Gastrocnemius medialis (tissue), 4 donors: ENCODE data around the gene C20orf204. TPM values are rescaled to one million over a fixed set of nuclear protein-coding genes. Genes with fewer than 3 reads are reported as not detected.

Source experiments
- ATAC-seq, 2 donors: fragments of 150-250 bp; one replicate each; pipeline ENCODE4 v1.9.1; 2016
- DNase-seq, 2 donors: peaks; one replicate each; pipeline ENCODE4 v3.0.0-alpha.2; 2019
- H3K27ac ChIP-seq, 4 donors: fragments of 200-600 bp; sonication (generic); 1 replicate in 1 of 4; 2 replicates in 3 of 4; pipeline ENCODE4 v1.5.1; 2016 to 2018; ENCODE audit warnings: mild to moderate bottlenecking in 2 of 4, moderate library complexity in 1 of 4
- H3K27me3 ChIP-seq, 3 donors: fragments of 200-600 bp; sonication (generic) in 2 of 3; 1 replicate in 1 of 3; 2 replicates in 2 of 3; pipeline versions ENCODE4 v1.5.1 to v1.6.0; 2016 to 2019; ENCODE audit warnings: mild to moderate bottlenecking in 1 of 3, moderate library complexity in 1 of 3
- H3K36me3 ChIP-seq, 2 donors: fragments of 200-600 bp; sonication (generic) in 1 of 2; one replicate each; pipeline ENCODE4 v1.5.1; 2017 to 2018
- H3K4me1 ChIP-seq, 2 donors: fragments of 200-600 bp; sonication (generic) in 1 of 2; one replicate each; pipeline ENCODE4 v1.5.1; 2016 to 2017; ENCODE audit warnings: mild to moderate bottlenecking in 2 of 2
- H3K4me3 ChIP-seq, 4 donors: fragments of 200-600 bp; sonication (generic) in 3 of 4; 1 replicate in 1 of 4; 2 replicates in 3 of 4; pipeline ENCODE4 v1.5.1; 2016 to 2019; ENCODE audit warnings: mild to moderate bottlenecking in 2 of 4
- H3K9me3 ChIP-seq, 3 donors: fragments of 200-600 bp; sonication (generic) in 2 of 3; 1 replicate in 1 of 3; 2 replicates in 2 of 3; pipeline ENCODE4 v1.5.1; 2016 to 2019
- POLR2A ChIP-seq, 2 donors: fragments of 450-650 bp; IDR thresholded peaks; one replicate each; pipeline ENCODE4 v1.6.1; 2017; ENCODE audit warnings: antibody characterized with exemption in 2 of 2, mild to moderate bottlenecking in 2 of 2, moderate library complexity in 2 of 2
- in situ Hi-C, 4 donors: fragments of 200-750 bp; cut with MboI; loops; one replicate each; pipeline versions ENCODE4 v1.15.0 to v1.8.0; 2017; ENCODE audit warnings: low sequenced_read_pairs in 4 of 4
- intact Hi-C: fragments of 100-400 bp; cut with DNase I; formaldehyde crosslinking; loops from one replicate; pipeline ENCODE4 v1.15.1; 2023; ENCODE audit warnings: low total_unique reads
- total RNA-seq, 4 donors: library from RNA; depleted of rRNA; stranded (reverse); fragments of >200 nt; gene quantifications; one replicate each; pipeline versions ENCODE4 v1.1.0 to v1.2.3, GENCODE V29; 2016
- TF ChIP-seq, protein P1 (sequence below), 5 experiments: fragments of 450-650 bp in 3 of 5; fragments of 200-600 bp in 2 of 5; sonication (generic) in 2 of 5; IDR thresholded peaks in 4 of 5; conservative IDR thresholded peaks in 1 of 5; 1 replicate in 4 of 5; 2 replicates in 1 of 5; pipeline ENCODE4 v1.5.1; 2016 to 2019; ENCODE audit warnings: antibody characterized with exemption in 5 of 5, mild to moderate bottlenecking in 3 of 5, moderate library complexity in 3 of 5

The C20orf204 gene
- total RNA-seq, 4 donors from 2014 or later: 0.16 to 0.66 (median 0.33) TPM; not detected in 1

DNA sequence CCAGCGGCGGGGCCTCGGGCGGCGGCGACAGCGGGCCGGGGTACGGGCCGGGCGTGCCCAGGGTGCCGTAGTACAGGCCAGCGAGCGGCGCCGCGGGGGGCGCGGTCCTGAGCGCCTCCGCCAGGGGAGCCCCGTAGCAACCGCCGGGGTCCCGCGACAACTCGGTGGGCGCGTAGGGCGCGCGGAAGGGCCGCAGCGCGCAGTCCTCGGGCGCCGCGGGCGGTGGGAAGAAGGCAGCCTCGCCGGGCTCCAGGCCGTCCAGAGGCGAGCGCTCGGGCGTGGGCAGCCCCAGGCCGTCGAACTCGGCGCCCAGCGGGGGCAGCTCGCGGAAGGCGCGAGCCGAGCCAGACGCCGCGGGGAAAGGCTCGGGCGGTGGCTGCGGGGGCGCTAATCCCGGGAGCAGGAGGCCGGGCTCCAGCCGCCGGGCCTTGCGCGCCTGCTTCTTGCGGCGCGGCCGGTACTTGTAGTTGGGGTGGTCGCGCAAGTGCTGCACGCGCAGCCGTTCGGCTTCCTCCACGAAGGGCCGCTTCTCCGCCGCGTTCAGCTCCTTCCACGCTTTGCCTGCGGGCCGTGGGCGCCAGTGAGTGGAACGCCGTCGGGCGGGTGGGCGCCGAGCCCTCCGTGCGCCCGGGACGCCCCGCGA lies 12.5 kb downstream of the C20orf204 start:
- H3K9me3 ChIP-seq: no peaks in the 10 kb centered on the region
- ATAC-seq (no peak), DNase-seq (no peak)
- no peaks in the 10 kb centered on the region for H3K36me3 ChIP-seq
- no peaks in the 10 kb centered on the region for H3K4me1 ChIP-seq
- TF ChIP-seq, protein P1, sequence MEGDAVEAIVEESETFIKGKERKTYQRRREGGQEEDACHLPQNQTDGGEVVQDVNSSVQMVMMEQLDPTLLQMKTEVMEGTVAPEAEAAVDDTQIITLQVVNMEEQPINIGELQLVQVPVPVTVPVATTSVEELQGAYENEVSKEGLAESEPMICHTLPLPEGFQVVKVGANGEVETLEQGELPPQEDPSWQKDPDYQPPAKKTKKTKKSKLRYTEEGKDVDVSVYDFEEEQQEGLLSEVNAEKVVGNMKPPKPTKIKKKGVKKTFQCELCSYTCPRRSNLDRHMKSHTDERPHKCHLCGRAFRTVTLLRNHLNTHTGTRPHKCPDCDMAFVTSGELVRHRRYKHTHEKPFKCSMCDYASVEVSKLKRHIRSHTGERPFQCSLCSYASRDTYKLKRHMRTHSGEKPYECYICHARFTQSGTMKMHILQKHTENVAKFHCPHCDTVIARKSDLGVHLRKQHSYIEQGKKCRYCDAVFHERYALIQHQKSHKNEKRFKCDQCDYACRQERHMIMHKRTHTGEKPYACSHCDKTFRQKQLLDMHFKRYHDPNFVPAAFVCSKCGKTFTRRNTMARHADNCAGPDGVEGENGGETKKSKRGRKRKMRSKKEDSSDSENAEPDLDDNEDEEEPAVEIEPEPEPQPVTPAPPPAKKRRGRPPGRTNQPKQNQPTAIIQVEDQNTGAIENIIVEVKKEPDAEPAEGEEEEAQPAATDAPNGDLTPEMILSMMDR (IDR thresholded peaks at IDR 0.05 in 4 of 5, conservative IDR thresholded peaks at IDR 0.05 in 1 of 5): no peak
- no peak for TF ChIP-seq POLR2A (IDR thresholded peaks at IDR 0.05)
- no peak overlapping the region for H3K27ac ChIP-seq
- peaks cover 33 to 45% (median 43%) of the 10 kb centered on the region in 3 donors for H3K27me3 ChIP-seq
- in situ Hi-C loops: no loop called here
- intact Hi-C loops: no loop called here
- peak overlapping the region; percentile 36 to 54 (median 42) for H3K4me3 ChIP-seq

DNA sequence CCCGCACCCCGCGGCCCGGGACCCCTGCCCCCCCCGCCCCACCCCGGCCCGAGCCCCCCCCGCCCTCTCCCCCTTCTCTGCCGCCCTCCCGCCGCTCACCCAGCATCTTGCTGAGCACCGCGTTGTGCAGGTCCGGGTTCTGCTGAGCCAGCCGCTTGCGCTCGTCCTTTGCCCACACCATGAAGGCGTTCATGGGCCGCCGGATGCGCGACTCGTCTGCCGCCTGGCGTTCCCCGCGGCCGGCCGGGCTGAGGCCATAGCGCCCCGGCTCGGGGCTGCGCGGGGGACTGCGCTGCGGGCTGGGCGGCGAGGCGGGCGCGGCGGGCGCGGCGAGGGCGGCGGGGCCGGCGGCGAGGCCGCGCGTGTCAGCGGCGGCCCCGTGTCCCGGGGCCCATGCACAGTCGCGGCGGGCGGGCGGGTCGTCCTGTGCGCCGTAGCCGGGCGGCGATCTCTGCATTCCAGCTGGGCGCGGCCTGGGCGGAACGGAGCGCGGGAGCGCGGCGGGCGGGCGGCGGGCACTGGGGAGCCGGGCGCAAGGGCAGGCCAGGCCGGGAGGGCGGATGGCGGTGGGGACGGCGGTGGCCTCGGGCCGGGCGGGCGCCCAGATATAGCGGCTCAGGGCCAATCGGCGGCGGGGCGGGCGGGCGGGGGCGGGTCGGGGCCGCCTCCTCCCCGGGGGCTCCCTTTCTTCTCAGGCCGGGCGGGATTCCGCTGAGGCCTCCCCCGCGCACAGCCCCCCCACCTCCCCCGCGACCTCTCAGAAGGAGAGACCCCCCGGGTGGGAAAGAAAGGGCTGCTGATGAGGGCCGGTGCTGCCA lies 13.3 kb downstream of the C20orf204 start, which contains the start of gene SOX18:
SOX18 (minus strand) TSS at position 580 of the 818 bp plus-strand sequence; CDS start at position 457, 123 bp downstream.
- ATAC-seq (no peak), DNase-seq (no peak)
- Histone ChIP-seq H3K4me1 (no peaks in the 10 kb centered on the region), H3K27me3 (peaks cover 33 to 44% (median 43%) of the 10 kb centered on the region in 3 donors), H3K27ac (peak within 1 kb of the TSS; percentile 71 to 83 (median 76)), H3K9me3 (no peaks in the 10 kb centered on the region), H3K4me3 (peak within 1 kb of the TSS; percentile 25 to 54 (median 38)), H3K36me3 (no peaks in the 10 kb centered on the region)
- in situ Hi-C loops (no loop called here), intact Hi-C loops (no loop called here)
- TF ChIP-seq POLR2A (IDR thresholded peaks at IDR 0.05): peak in 1 of 2 donors; percentile 12
- TF ChIP-seq, protein P1 (IDR thresholded peaks at IDR 0.05 in 4 of 5, conservative IDR thresholded peaks at IDR 0.05 in 1 of 5): no peak

DNA sequence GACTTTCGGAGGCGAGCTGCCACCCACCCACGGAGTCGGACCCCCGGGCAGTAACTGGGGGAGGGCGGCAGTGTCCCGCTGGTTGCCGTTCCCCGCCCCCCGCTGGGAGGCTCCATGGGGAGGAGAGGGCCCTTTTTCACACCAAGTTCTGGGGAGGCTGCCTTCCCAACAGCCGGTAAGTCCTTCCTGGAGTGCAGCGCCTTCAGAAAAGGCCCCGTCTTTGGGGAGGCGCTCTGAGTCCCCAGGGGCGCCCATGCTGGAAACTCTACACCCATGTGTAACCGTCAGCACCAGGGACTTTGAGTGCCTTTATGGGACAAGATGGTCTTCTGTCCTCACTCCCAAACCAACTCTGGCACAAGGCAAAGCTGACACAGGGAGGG lies 13.9 kb downstream of the C20orf204 start:
- H3K4me3 ChIP-seq: peak overlapping the region; percentile 25 to 54 (median 38)
- in situ Hi-C loops: no loop called here
- intact Hi-C loops: no loop called here

GRCh38 chr20:64050261-64051032 lies 14.5 kb downstream of the C20orf204 start:
- ATAC-seq: no peak

More for the DNA sequence above, 13.9 kb downstream of the C20orf204 start:
- H3K27me3 ChIP-seq: peaks cover 29 to 40% (median 39%) of the 10 kb centered on the region in 3 donors
- peak overlapping the region; percentile 71 to 83 (median 76) for H3K27ac ChIP-seq
- no peaks in the 10 kb centered on the region for H3K36me3 ChIP-seq
- H3K9me3 ChIP-seq: no peaks in the 10 kb centered on the region
- H3K4me1 ChIP-seq: no peaks in the 10 kb centered on the region
- no peak for DNase-seq
- TF ChIP-seq POLR2A (IDR thresholded peaks at IDR 0.05): no peak
- TF ChIP-seq, protein P1 (IDR thresholded peaks at IDR 0.05 in 4 of 5, conservative IDR thresholded peaks at IDR 0.05 in 1 of 5): no peak
- ATAC-seq: no peak

More at GRCh38 chr20:64050261-64051032, 14.5 kb downstream of the C20orf204 start:
- no peak for TF ChIP-seq POLR2A (IDR thresholded peaks at IDR 0.05)
- TF ChIP-seq, protein P1 (IDR thresholded peaks at IDR 0.05 in 4 of 5, conservative IDR thresholded peaks at IDR 0.05 in 1 of 5): no peak
- DNase-seq: no peak
- no peaks in the 10 kb centered on the region for H3K9me3 ChIP-seq
- no peaks in the 10 kb centered on the region for H3K36me3 ChIP-seq
- in situ Hi-C loops: no loop called here
- H3K27me3 ChIP-seq: peaks cover 27 to 40% (median 33%) of the 10 kb centered on the region in 3 donors
- H3K4me3 ChIP-seq: peak overlapping the region; percentile 25 to 54 (median 38)
- H3K4me1 ChIP-seq: no peaks in the 10 kb centered on the region
- peak overlapping the region; percentile 71 to 83 (median 76) for H3K27ac ChIP-seq
- intact Hi-C loops: no loop called here
